B cell (primary cell): Measurements from ENCODE around the gene MMP11. TPM values are rescaled to one million over a fixed set of nuclear protein-coding genes. Genes with fewer than 3 reads are reported as not detected.

Experiments used
- ATAC-seq: fragments of 200-7000 bp; cut with Tn5 transposase; one replicate; pipeline ENCODE4 v1.10.0; 2021; ENCODE audit warnings: low read depth, mild to moderate bottlenecking, moderate number of reproducible peaks, moderate library complexity
- CTCF ChIA-PET: fragments of 350-600 bp; sonication (Branson Sonifier 250); formaldehyde crosslinking; loops from one replicate; lab custom pipeline; 2021; ENCODE audit warnings: antibody characterized with exemption, inconsistent platforms; lab: Charles Lee
- POLR2A ChIA-PET: fragments of 350-600 bp; sonication (Branson Sonifier 250); formaldehyde crosslinking; loops from one replicate; lab custom pipeline; 2021; ENCODE audit warnings: antibody characterized with exemption; lab: Charles Lee
- DNase-seq: peaks from one replicate; pipeline ENCODE4 v3.0.0; 2013
- H2AFZ ChIP-seq: 2 replicates; pipeline ENCODE4 v1.6.1; 2012; ENCODE audit warnings: mild to moderate bottlenecking, low read depth, low read length; ENCODE audit not compliant: insufficient read depth, poor library complexity, severe bottlenecking
- H3K27ac ChIP-seq, 2 donors: 1 replicate in 1 of 2; 2 replicates in 1 of 2; pipeline ENCODE4 v1.5.1; 2012 to 2013; ENCODE audit warnings: low read length in 2 of 2, mild to moderate bottlenecking in 2 of 2, moderate library complexity in 1 of 2
- H3K27me3 ChIP-seq, 4 experiments: fragments of 200-600 bp in 1 of 4; sonication (generic) in 1 of 4; replicated peaks in 1 of 4; 1 replicate in 2 of 4; 2 replicates in 2 of 4; pipeline versions ENCODE4 v1.6.1 to v1.7.0; 2013 to 2016; ENCODE audit warnings: low read length in 3 of 4, mild to moderate bottlenecking in 2 of 4, mixed read lengths in 1 of 4, moderate library complexity in 1 of 4; ENCODE audit not compliant: insufficient read depth in 4 of 4, control insufficient read depth in 3 of 4; ENCODE audit errors: control extremely low read depth in 1 of 4
- H3K36me3 ChIP-seq, 2 experiments: replicated peaks in 1 of 2; 1 replicate in 1 of 2; 2 replicates in 1 of 2; pipeline versions ENCODE4 v1.6.1 to v1.7.1; 2013; ENCODE audit warnings: low read length in 1 of 2; ENCODE audit not compliant: insufficient read depth in 2 of 2, control insufficient read depth in 1 of 2; ENCODE audit errors: control extremely low read depth in 1 of 2, extremely low read depth in 1 of 2
- H3K4me1 ChIP-seq, 2 donors: fragments of 200-600 bp in 1 of 2; sonication (generic) in 1 of 2; 1 replicate in 1 of 2; 2 replicates in 1 of 2; pipeline versions ENCODE4 v1.5.1 to v1.6.1; 2013 to 2017; ENCODE audit warnings: low read length in 2 of 2; ENCODE audit not compliant: control insufficient read depth in 2 of 2, insufficient read depth in 2 of 2
- H3K4me2 ChIP-seq: replicated peaks from 2 replicates; pipeline ENCODE3; 2012; ENCODE audit warnings: mild to moderate bottlenecking, low read depth, low read length; ENCODE audit not compliant: poor library complexity, severe bottlenecking
- H3K4me3 ChIP-seq, 5 experiments: fragments of 200-600 bp in 1 of 5; sonication (generic) in 1 of 5; 1 replicate in 3 of 5; 2 replicates in 2 of 5; pipeline versions ENCODE4 v1.5.1 to v1.7.0; 2011 to 2016; ENCODE audit warnings: low read length in 4 of 5, mild to moderate bottlenecking in 4 of 5, low read depth in 2 of 5, control low read depth in 1 of 5, moderate library complexity in 1 of 5; ENCODE audit not compliant: insufficient read depth in 1 of 5; ENCODE audit errors: control extremely low read depth in 1 of 5, extremely low read depth in 1 of 5
- H3K79me2 ChIP-seq: fragments of 200-600 bp; sonication (generic); one replicate; pipeline ENCODE4 v1.6.0; 2016; ENCODE audit warnings: low read length; ENCODE audit not compliant: control insufficient read depth, insufficient read depth
- H3K9ac ChIP-seq: fragments of 200-600 bp; sonication (generic); 2 replicates; pipeline ENCODE4 v1.6.1; 2017; ENCODE audit warnings: mild to moderate bottlenecking, low read length, moderate library complexity
- H3K9me3 ChIP-seq, 3 donors: one replicate each; pipeline versions ENCODE4 v1.6.1 to v1.7.1; 2013; ENCODE audit warnings: low read length in 2 of 3; ENCODE audit not compliant: control insufficient read depth in 2 of 3, insufficient read depth in 1 of 3; ENCODE audit errors: control extremely low read depth in 1 of 3
- H4K20me1 ChIP-seq: 2 replicates; pipeline ENCODE4 v1.6.0; 2012; ENCODE audit warnings: mild to moderate bottlenecking, low read length; ENCODE audit not compliant: insufficient read depth, control insufficient read depth, poor library complexity, severe bottlenecking
- H3K27ac Mint-ChIP-seq: one replicate; pipeline ENCODE4 v1.8.0; 2021; ENCODE audit warnings: mixed read lengths
- H3K27me3 Mint-ChIP-seq: one replicate; pipeline ENCODE4 v1.8.0; 2021; ENCODE audit warnings: mixed read lengths
- H3K4me1 Mint-ChIP-seq: one replicate; pipeline ENCODE4 v1.8.0; 2021; ENCODE audit warnings: mixed read lengths
- H3K4me3 Mint-ChIP-seq: one replicate; pipeline ENCODE4 v1.8.0; 2021; ENCODE audit warnings: mixed read lengths
- H3K9me3 Mint-ChIP-seq: one replicate; pipeline ENCODE4 v1.8.0; 2022; ENCODE audit warnings: mixed read lengths; ENCODE audit not compliant: insufficient read depth
- CTCF ChIP-seq: fragments of 200-600 bp; IDR thresholded peaks from one replicate; pipeline ENCODE4 v1.8.0; 2022; ENCODE audit warnings: antibody characterized with exemption, mild to moderate bottlenecking
- EZH2 ChIP-seq: IDR thresholded peaks from 2 replicates; pipeline ENCODE4 v1.6.1; 2012; ENCODE audit warnings: borderline replicate concordance, low read depth, mild to moderate bottlenecking, moderate library complexity, low read length; ENCODE audit not compliant: insufficient read depth, poor library complexity, severe bottlenecking
- WGBS: methylation state at CpG from one replicate; pipeline ENCODE4 v1.1.5; 2013; ENCODE audit warnings: missing lambda C conversion rate; ENCODE audit not compliant: insufficient coverage; 5-methylcytosine and 5-hydroxymethylcytosine counted together
- intact Hi-C: fragments of 100-400 bp; cut with micrococcal nuclease; formaldehyde crosslinking; loops from one replicate; pipeline ENCODE4 v1.10.0; 2022
- polyA plus RNA-seq: library from polyadenylated mRNA; depleted of rRNA; stranded (reverse); fragments of >200 nt; gene quantifications from 2 replicates; pipeline ENCODE4 v1.2.3, GENCODE V29; 2012
- total RNA-seq, 2 donors: library from RNA; stranded (reverse); fragments of 120-200 nt in 1 of 2; gene quantifications; 1 replicate in 1 of 2; 2 replicates in 1 of 2; pipeline versions ENCODE4 v1.2.3 to v1.2.4, GENCODE V29; 2013 to 2022

Gene MMP11
- total and polyA plus RNA-seq, 2 donors (not counting 1 experiment from before 2014, with no cell fraction given), result 11.6 to 19.0 TPM

- H3K4me3 Mint-ChIP-seq, result peak overlapping the region; percentile 68
- DNase-seq (no peak), ATAC-seq (no peak)
- intact Hi-C loops, result no loop called here
- peaks cover 29 to 64% of the 10 kb centered on the region in 2 donors for H3K4me1 ChIP-seq
- ChIA-PET POLR2A (interaction anchor here (1.0 to 8.1 kb wide), 4 partner anchors 12 to 102 kb away, joined by 3 to 174 read pairs (median 6); partner anchors contain the start of genes C22orf15, CHCHD10, MMP11 and SLC2A11), CTCF (interaction anchor here (2.1 to 13.0 kb wide), 4 partner anchors 12 to 95 kb away, joined by 4 to 188 read pairs (median 21); partner anchors contain the start of genes C22orf15, CHCHD10 and MMP11)
- H3K4me2 ChIP-seq, result peak overlapping the region; percentile 97
- peak overlapping the region; percentile 2 to 98 for H3K27ac ChIP-seq
- peaks cover 21% of the 10 kb centered on the region for H3K79me2 ChIP-seq
- no peaks in the 10 kb centered on the region for H3K27me3 Mint-ChIP-seq
- peaks cover 54% of the 10 kb centered on the region for H3K4me1 Mint-ChIP-seq
- H3K27ac Mint-ChIP-seq, result peak overlapping the region; percentile 99
- H3K36me3 ChIP-seq, result peaks cover 0 to 2% of the 10 kb centered on the region in 2 experiments
- H3K9ac ChIP-seq, result no peak overlapping the region
- H3K27me3 ChIP-seq, result no peaks in the 10 kb centered on the region
- no peaks in the 10 kb centered on the region for H4K20me1 ChIP-seq
- no peak for TF ChIP-seq CTCF
- no peak for TF ChIP-seq EZH2
- 40% methylated on average over 2 of the region's 6 CpGs for WGBS
- H3K9me3 ChIP-seq, result peaks cover 0 to 4% (median 0%) of the 10 kb centered on the region in 3 donors
- H3K4me3 ChIP-seq, result no peak overlapping the region
- no peak overlapping the region for H2AFZ ChIP-seq
- H3K9me3 Mint-ChIP-seq, result no peaks in the 10 kb centered on the region
Observed at GRCh38 chr22:23754980-23755636, 17.5 kb upstream of the MMP11 start.

GRCh38 chr22:23755711-23756110 is 16.9 kb upstream of the MMP11 start:
- H3K4me1 ChIP-seq, result peaks cover 24 to 58% of the 10 kb centered on the region in 2 donors
- no peaks in the 10 kb centered on the region for H3K27me3 Mint-ChIP-seq
- no peak overlapping the region for H3K9ac ChIP-seq
- H4K20me1 ChIP-seq, result no peaks in the 10 kb centered on the region
- CTCF ChIA-PET, result interaction anchor here (1.0 to 13.0 kb wide), 3 partner anchors 11 to 94 kb away, joined by 3 to 188 read pairs (median 20); partner anchors contain the start of genes C22orf15, CHCHD10 and MMP11
- no peak overlapping the region for H3K4me3 ChIP-seq
- H3K4me1 Mint-ChIP-seq, result peaks cover 49% of the 10 kb centered on the region
- DNase-seq (no peak), ATAC-seq (no peak)
- TF ChIP-seq CTCF (no peak), EZH2 (no peak)
- no peaks in the 10 kb centered on the region for H3K9me3 Mint-ChIP-seq
- peaks cover 0 to 4% (median 0%) of the 10 kb centered on the region in 3 donors for H3K9me3 ChIP-seq
- no peak overlapping the region for H3K4me3 Mint-ChIP-seq
- intact Hi-C loops, result no loop called here
- H3K27me3 ChIP-seq, result no peaks in the 10 kb centered on the region
- H3K27ac ChIP-seq, result peak overlapping the region in 1 of 2 donors; percentile 2
- POLR2A ChIA-PET, result interaction anchor here (1.0 to 8.1 kb wide), 3 partner anchors 11 to 102 kb away, joined by 4 to 174 read pairs (median 8); partner anchors contain the start of genes C22orf15, CHCHD10, MMP11 and SLC2A11
- H3K79me2 ChIP-seq, result peaks cover 17% of the 10 kb centered on the region
- no peak overlapping the region for H3K4me2 ChIP-seq
- peaks cover 0 to 2% of the 10 kb centered on the region in 2 experiments for H3K36me3 ChIP-seq
- peak overlapping the region; percentile 99 for H3K27ac Mint-ChIP-seq
- H2AFZ ChIP-seq, result no peak overlapping the region
- WGBS, result no CpG with 5 or more reads among the region's 8 CpGs
